Measurements from ENCODE around the gene SAMM50.

The SAMM50 gene

GRCh38 chr22:44033694-44034093 lies 78.5 kb downstream of the SAMM50 start:
- Histone ChIP-seq H3K4me2 (ENCODE audit: low read depth, low read length) (no peak overlapping the region), H3K27me3 (replicated peaks; ENCODE audit: insufficient read depth, low read length) (no peaks in the 10 kb centered on the region), H3K79me2 (ENCODE audit: low read length) (peaks cover 88% of the 10 kb centered on the region), H4K20me1 (ENCODE audit: insufficient read depth, low read length) (no peaks in the 10 kb centered on the region), H3K9me2 (replicated peaks; ENCODE audit: insufficient read depth, low read length) (no peaks in the 10 kb centered on the region), H3F3A (ENCODE audit: insufficient read depth, low read length) (no peaks in the 10 kb centered on the region), H3K4me3 (ENCODE audit: low read length) (no peak overlapping the region), H3K9me3 (replicated peaks; ENCODE audit: insufficient read depth, low read length) (no peaks in the 10 kb centered on the region), H3K36me3 (replicated peaks; ENCODE audit: insufficient read depth, low read length) (0 out of 2 replicates have a peak, but pooled peaks cover 3% of the 10 kb centered on the region), H2AFZ (ENCODE audit: low read length) (no peak overlapping the region), H3K9ac (ENCODE audit: low read length) (no peak overlapping the region), H3K27ac (ENCODE audit: low read length) (no peak overlapping the region), H3K4me1 (ENCODE audit: low read length) (no peaks in the 10 kb centered on the region)
- TF ChIP-seq EZH2 (optimal IDR thresholded peaks at IDR 0.05; ENCODE audit: low read depth, low read length) (no peak), EZH2phosphoT487 (IDR thresholded peaks at IDR 0.05; ENCODE audit: low read length) (no peak)
- TF ChIP-seq, protein P1, sequence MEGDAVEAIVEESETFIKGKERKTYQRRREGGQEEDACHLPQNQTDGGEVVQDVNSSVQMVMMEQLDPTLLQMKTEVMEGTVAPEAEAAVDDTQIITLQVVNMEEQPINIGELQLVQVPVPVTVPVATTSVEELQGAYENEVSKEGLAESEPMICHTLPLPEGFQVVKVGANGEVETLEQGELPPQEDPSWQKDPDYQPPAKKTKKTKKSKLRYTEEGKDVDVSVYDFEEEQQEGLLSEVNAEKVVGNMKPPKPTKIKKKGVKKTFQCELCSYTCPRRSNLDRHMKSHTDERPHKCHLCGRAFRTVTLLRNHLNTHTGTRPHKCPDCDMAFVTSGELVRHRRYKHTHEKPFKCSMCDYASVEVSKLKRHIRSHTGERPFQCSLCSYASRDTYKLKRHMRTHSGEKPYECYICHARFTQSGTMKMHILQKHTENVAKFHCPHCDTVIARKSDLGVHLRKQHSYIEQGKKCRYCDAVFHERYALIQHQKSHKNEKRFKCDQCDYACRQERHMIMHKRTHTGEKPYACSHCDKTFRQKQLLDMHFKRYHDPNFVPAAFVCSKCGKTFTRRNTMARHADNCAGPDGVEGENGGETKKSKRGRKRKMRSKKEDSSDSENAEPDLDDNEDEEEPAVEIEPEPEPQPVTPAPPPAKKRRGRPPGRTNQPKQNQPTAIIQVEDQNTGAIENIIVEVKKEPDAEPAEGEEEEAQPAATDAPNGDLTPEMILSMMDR (IDR thresholded peaks at IDR 0.05; ENCODE audit: low read length), result no peak
- DNase-seq, result no peak

DNA sequence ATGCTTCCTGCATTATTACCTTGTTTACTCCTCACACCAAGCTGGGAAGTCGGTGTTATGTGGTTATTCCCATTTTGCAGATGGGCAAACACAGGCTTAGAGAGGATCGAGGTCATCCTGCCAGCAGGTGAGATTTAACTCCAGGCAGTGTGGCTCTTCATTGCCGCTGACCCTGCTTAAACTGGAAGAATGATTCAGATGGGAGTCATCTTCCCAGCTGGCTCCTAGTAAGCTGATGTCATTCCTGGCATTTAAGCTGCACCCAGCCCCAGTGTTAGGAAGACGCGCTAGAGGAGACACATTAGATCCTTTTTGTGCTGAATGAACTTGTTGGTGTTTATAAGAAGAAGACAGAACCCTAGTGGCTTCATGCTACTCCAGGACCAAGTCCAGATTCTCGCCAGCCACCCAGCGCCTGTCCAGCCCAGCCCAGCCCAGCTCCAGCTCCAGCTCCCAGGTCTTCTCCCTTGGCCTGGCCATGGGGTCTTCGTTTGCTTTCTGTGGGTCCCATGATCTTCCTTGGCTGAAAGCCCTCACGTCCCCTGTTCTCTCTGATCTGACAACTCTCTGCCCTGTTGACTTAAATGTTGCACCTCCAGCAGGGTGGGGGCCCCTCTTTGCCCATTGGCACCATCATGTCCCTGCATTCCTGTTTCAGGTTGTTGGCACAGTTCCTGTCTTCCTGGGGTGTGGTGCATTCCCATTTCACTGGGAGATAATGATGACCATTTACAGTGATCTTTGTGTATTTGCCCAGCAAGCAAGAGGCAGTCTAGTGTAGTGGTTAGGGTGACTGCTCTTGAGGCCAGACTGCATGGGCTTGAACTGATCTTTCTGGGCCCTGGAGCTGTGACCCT lies 82.5 kb downstream of the SAMM50 start:
- H4K20me1 ChIP-seq (ENCODE audit: insufficient read depth, low read length), result no peaks in the 10 kb centered on the region
- H3K4me3 ChIP-seq (ENCODE audit: low read length), result no peak overlapping the region
- no peak overlapping the region for H3K4me2 ChIP-seq (ENCODE audit: low read depth, low read length)
- H3K9me3 ChIP-seq (replicated peaks; ENCODE audit: insufficient read depth, low read length), result no peaks in the 10 kb centered on the region
- DNase-seq, result no peak
- TF ChIP-seq EZH2 (optimal IDR thresholded peaks at IDR 0.05; ENCODE audit: low read depth, low read length) (no peak), EZH2phosphoT487 (IDR thresholded peaks at IDR 0.05; ENCODE audit: low read length) (no peak)
- TF ChIP-seq, protein P1 (IDR thresholded peaks at IDR 0.05; ENCODE audit: low read length), result no peak
- no peaks in the 10 kb centered on the region for H3F3A ChIP-seq (ENCODE audit: insufficient read depth, low read length)
- no peak overlapping the region for H2AFZ ChIP-seq (ENCODE audit: low read length)
- peaks cover 73% of the 10 kb centered on the region for H3K79me2 ChIP-seq (ENCODE audit: low read length)
- no peak overlapping the region for H3K27ac ChIP-seq (ENCODE audit: low read length)
- H3K9ac ChIP-seq (ENCODE audit: low read length), result no peak overlapping the region
- H3K36me3 ChIP-seq (replicated peaks; ENCODE audit: insufficient read depth, low read length), result no peaks in the 10 kb centered on the region
- no peaks in the 10 kb centered on the region for H3K4me1 ChIP-seq (ENCODE audit: low read length)
- H3K9me2 ChIP-seq (replicated peaks; ENCODE audit: insufficient read depth, low read length), result no peaks in the 10 kb centered on the region
- H3K27me3 ChIP-seq (replicated peaks; ENCODE audit: insufficient read depth, low read length), result no peaks in the 10 kb centered on the region

DNA sequence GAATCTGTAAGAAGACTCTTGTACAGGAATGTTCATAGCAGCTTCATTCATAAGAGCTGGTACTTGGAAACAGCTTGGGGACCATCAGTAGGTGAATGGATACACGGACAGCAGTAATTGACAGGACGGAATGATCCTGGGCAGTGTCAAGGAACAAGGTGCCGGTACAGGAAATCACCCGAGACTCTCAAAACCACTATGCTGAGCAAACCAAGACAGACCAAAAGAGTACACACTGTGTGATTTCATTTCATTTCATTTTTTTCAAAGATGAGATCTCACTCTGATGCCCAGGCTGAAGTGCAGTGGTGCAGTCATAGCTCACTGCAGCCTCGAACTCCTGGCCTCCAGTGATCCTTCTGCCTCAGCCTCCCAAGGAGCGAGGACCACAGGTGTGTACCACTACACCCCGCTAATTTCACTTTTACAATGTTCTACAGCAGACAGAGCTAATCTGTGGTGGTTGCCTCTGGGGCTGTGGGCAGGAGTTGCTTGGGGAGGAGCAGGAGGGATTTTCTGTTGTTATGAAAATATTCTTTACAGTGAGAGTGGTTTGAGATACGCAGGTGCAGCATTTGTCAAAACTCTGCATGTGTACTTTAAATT lies 84.4 kb downstream of the SAMM50 start:
- H3K4me3 ChIP-seq (ENCODE audit: low read length), result no peak overlapping the region
- H3K4me2 ChIP-seq (ENCODE audit: low read depth, low read length), result no peak overlapping the region
- no peaks in the 10 kb centered on the region for H4K20me1 ChIP-seq (ENCODE audit: insufficient read depth, low read length)
- TF ChIP-seq, protein P1 (IDR thresholded peaks at IDR 0.05; ENCODE audit: low read length), result no peak
- no peak for TF ChIP-seq EZH2 (optimal IDR thresholded peaks at IDR 0.05; ENCODE audit: low read depth, low read length)
- no peak for TF ChIP-seq EZH2phosphoT487 (IDR thresholded peaks at IDR 0.05; ENCODE audit: low read length)
- no peaks in the 10 kb centered on the region for H3F3A ChIP-seq (ENCODE audit: insufficient read depth, low read length)
- H3K36me3 ChIP-seq (replicated peaks; ENCODE audit: insufficient read depth, low read length), result no peaks in the 10 kb centered on the region
- H3K27ac ChIP-seq (ENCODE audit: low read length), result no peak overlapping the region
- no peaks in the 10 kb centered on the region for H3K4me1 ChIP-seq (ENCODE audit: low read length)
- H3K27me3 ChIP-seq (replicated peaks; ENCODE audit: insufficient read depth, low read length), result no peaks in the 10 kb centered on the region
- no peak overlapping the region for H3K9ac ChIP-seq (ENCODE audit: low read length)
- H3K9me3 ChIP-seq (replicated peaks; ENCODE audit: insufficient read depth, low read length), result no peaks in the 10 kb centered on the region
- H3K79me2 ChIP-seq (ENCODE audit: low read length), result peaks cover 67% of the 10 kb centered on the region
- no peaks in the 10 kb centered on the region for H3K9me2 ChIP-seq (replicated peaks; ENCODE audit: insufficient read depth, low read length)
- no peak overlapping the region for H2AFZ ChIP-seq (ENCODE audit: low read length)
- DNase-seq, result no peak
